Activated B cell treated with CpG ODN at 0.5 μM for 24 hours (primary cell): ENCODE results near the gene DTX3. TPM values are rescaled to one million over a fixed set of nuclear protein-coding genes. Genes with fewer than 3 reads are reported as not detected.
A peak's percentile ranks its signal among the peaks of the same experiment; 100 is the strongest.

Source experiments
- ATAC-seq: fragments of 200-7000 bp; cut with Tn5 transposase; one replicate; pipeline ENCODE4 v1.10.0; 2021; ENCODE audit warnings: low read depth, mild to moderate bottlenecking, moderate library complexity
- CTCF ChIA-PET: fragments of 350-600 bp; sonication (Branson Sonifier 250); formaldehyde crosslinking; loops from one replicate; lab custom pipeline; 2021; ENCODE audit warnings: antibody characterized with exemption; lab: Charles Lee
- POLR2A ChIA-PET: fragments of 350-600 bp; sonication (Branson Sonifier 250); formaldehyde crosslinking; loops from one replicate; lab custom pipeline; 2021; ENCODE audit warnings: antibody characterized with exemption; lab: Charles Lee
- DNase-seq: peaks from one replicate; pipeline ENCODE4 v3.0.0; 2022
- H3K27ac Mint-ChIP-seq: one replicate; pipeline ENCODE4 v1.8.0; 2020; ENCODE audit warnings: mixed read lengths
- H3K27me3 Mint-ChIP-seq: one replicate; pipeline ENCODE4 v1.8.0; 2021; ENCODE audit warnings: mixed read lengths
- H3K36me3 Mint-ChIP-seq: one replicate; pipeline ENCODE4 v1.8.0; 2021; ENCODE audit warnings: low read depth, mixed read lengths
- H3K4me1 Mint-ChIP-seq: one replicate; pipeline ENCODE4 v1.8.0; 2021; ENCODE audit warnings: mixed read lengths
- H3K4me3 Mint-ChIP-seq: one replicate; pipeline ENCODE4 v1.8.0; 2020; ENCODE audit warnings: mild to moderate bottlenecking, mixed read lengths
- H3K9me3 Mint-ChIP-seq: one replicate; pipeline ENCODE4 v1.8.0; 2020; ENCODE audit warnings: mixed read lengths
- CTCF ChIP-seq: fragments of 200-600 bp; IDR thresholded peaks from one replicate; pipeline ENCODE4 v1.8.0; 2022; ENCODE audit warnings: antibody characterized with exemption, mild to moderate bottlenecking
- intact Hi-C: fragments of 100-400 bp; cut with micrococcal nuclease; formaldehyde crosslinking; loops from one replicate; pipeline ENCODE4 v1.15.1; 2024
- total RNA-seq: library from RNA; stranded (reverse); gene quantifications from 2 replicates; pipeline ENCODE4 v1.2.3, GENCODE V29; 2022

DTX3 gene
- total RNA-seq, 1 donor from 2014 or later = 3.7 TPM

GRCh38 chr12:57614178-57614947 is 9.7 kb downstream of the DTX3 start:
- peak overlapping the region; percentile 55 for H3K4me3 Mint-ChIP-seq
- ATAC-seq = peak; percentile 78
- TF ChIP-seq CTCF = no peak
- CTCF ChIA-PET = interaction anchor here (0.7 to 2.8 kb wide), 7 partner anchors 8 to 155 kb away, joined by 3 to 19 read pairs (median 5); partner anchors contain the start of gene GLI1
- peak overlapping the region; percentile 30 for H3K27ac Mint-ChIP-seq
- intact Hi-C loops = loop anchor here (1.0 to 2.0 kb wide), 2 partner anchors 9 to 18 kb away; partner anchors contain the start of gene B4GALNT1
- peaks cover 46% of the 10 kb centered on the region for H3K4me1 Mint-ChIP-seq
- POLR2A ChIA-PET = interaction anchor here (0.5 to 1.8 kb wide), 8 partner anchors 11 to 1458 kb away, joined by 3 to 8 read pairs (median 4); partner anchors contain the start of genes DDIT3, PIP4K2C and TSPAN31
- peaks cover 31% of the 10 kb centered on the region for H3K27me3 Mint-ChIP-seq
- H3K36me3 Mint-ChIP-seq = no peaks in the 10 kb centered on the region
- DNase-seq = peak; percentile 36
- H3K9me3 Mint-ChIP-seq = no peaks in the 10 kb centered on the region

GRCh38 chr12:57614948-57615500 is 10.4 kb downstream of the DTX3 start:
- Mint-ChIP-seq H3K9me3 (no peaks in the 10 kb centered on the region), H3K27ac (no peak overlapping the region), H3K27me3 (peaks cover 30% of the 10 kb centered on the region), H3K4me3 (peak overlapping the region; percentile 55), H3K4me1 (peaks cover 51% of the 10 kb centered on the region), H3K36me3 (no peaks in the 10 kb centered on the region)
- intact Hi-C loops = loop anchor here (1.0 to 2.0 kb wide), 2 partner anchors 10 to 18 kb away; partner anchors contain the start of gene B4GALNT1
- DNase-seq (no peak), ATAC-seq (no peak)
- CTCF ChIA-PET = interaction anchor here (0.8 to 2.8 kb wide), 5 partner anchors 22 to 156 kb away, joined by 3 to 19 read pairs (median 5); partner anchors contain the start of gene GLI1
- TF ChIP-seq CTCF = no peak
- POLR2A ChIA-PET = interaction anchor here (0.6 to 1.8 kb wide), 4 partner anchors 24 to 130 kb away, joined by 3 to 8 read pairs (median 6); partner anchors contain the start of genes DDIT3, PIP4K2C and TSPAN31

- TF ChIP-seq CTCF = no peak
- peaks cover 31% of the 10 kb centered on the region for H3K27me3 Mint-ChIP-seq
- POLR2A ChIA-PET = no interaction called here
- CTCF ChIA-PET = interaction anchor here (0.5 to 2.8 kb wide), 2 partner anchors 23 to 32 kb away, joined by 3 to 19 read pairs; no protein-coding TSS in a partner anchor
- H3K9me3 Mint-ChIP-seq = no peaks in the 10 kb centered on the region
- DNase-seq (no peak), ATAC-seq (no peak)
- no peak overlapping the region for H3K27ac Mint-ChIP-seq
- no peak overlapping the region for H3K4me3 Mint-ChIP-seq
- intact Hi-C loops = loop anchor here (2.0 kb wide), 1 partner anchor 17 kb away; the partner anchor contains the start of gene B4GALNT1
- H3K36me3 Mint-ChIP-seq = no peaks in the 10 kb centered on the region
- H3K4me1 Mint-ChIP-seq = peaks cover 53% of the 10 kb centered on the region
These were observed 11.0 kb downstream of the DTX3 start for GRCh38 chr12:57615637-57616036.

- intact Hi-C loops = no loop called here
- Mint-ChIP-seq H3K9me3 (no peaks in the 10 kb centered on the region), H3K4me1 (peaks cover 56% of the 10 kb centered on the region), H3K27ac (no peak overlapping the region), H3K36me3 (no peaks in the 10 kb centered on the region), H3K4me3 (no peak overlapping the region), H3K27me3 (peaks cover 35% of the 10 kb centered on the region)
- POLR2A ChIA-PET = no interaction called here
- no peak for ATAC-seq
- CTCF ChIA-PET = no interaction called here
- TF ChIP-seq CTCF = no peak
- DNase-seq = no peak
These were observed 11.9 kb downstream of the DTX3 start for GRCh38 chr12:57616383-57617101.
